ENCODE data around the gene AUTS2.

DNA sequence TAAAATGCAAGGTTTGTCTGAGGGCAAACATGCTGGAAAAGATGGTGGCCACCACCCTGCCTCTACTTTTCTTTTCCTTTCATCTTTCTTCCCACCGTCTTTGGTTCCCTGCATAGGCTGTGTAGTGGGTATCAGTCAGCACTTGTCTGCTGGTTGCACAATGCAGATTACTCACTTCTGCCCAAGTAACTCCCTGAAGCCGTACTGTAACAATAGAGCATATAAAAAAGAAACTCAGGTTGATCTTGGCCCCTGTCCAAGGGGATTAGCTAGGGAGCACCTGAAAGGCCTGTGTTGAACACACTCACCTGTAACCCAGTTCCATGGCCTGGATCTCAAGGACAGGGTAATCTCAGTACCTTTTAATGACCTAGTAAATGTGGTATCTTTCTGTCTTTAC is 1000.7 kb downstream of the AUTS2 start:
- TF ChIP-seq, protein P1, sequence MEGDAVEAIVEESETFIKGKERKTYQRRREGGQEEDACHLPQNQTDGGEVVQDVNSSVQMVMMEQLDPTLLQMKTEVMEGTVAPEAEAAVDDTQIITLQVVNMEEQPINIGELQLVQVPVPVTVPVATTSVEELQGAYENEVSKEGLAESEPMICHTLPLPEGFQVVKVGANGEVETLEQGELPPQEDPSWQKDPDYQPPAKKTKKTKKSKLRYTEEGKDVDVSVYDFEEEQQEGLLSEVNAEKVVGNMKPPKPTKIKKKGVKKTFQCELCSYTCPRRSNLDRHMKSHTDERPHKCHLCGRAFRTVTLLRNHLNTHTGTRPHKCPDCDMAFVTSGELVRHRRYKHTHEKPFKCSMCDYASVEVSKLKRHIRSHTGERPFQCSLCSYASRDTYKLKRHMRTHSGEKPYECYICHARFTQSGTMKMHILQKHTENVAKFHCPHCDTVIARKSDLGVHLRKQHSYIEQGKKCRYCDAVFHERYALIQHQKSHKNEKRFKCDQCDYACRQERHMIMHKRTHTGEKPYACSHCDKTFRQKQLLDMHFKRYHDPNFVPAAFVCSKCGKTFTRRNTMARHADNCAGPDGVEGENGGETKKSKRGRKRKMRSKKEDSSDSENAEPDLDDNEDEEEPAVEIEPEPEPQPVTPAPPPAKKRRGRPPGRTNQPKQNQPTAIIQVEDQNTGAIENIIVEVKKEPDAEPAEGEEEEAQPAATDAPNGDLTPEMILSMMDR (optimal IDR thresholded peaks at IDR 0.05 in 1 of 3, IDR thresholded peaks at IDR 0.05 in 1 of 3, conservative IDR thresholded peaks at IDR 0.05 in 1 of 3; ENCODE audit: extremely low read depth in 1 of 3, insufficient read depth in 2 of 3, low read length in 3 of 3) = no peak
- no peak for TF ChIP-seq EZH2 (IDR thresholded peaks at IDR 0.05; ENCODE audit: low read length)
